ENCODE measurements around the gene APOBEC3B. TPM values are rescaled to one million over a fixed set of nuclear protein-coding genes. Genes with fewer than 3 reads are reported as not detected.
A peak's percentile ranks its signal among the peaks of the same experiment; 100 is the strongest.

The APOBEC3B gene
- total RNA-seq, 1 donor from 2014 or later, result 6.7 TPM

- no peaks in the 10 kb centered on the region for H3K9me3 Mint-ChIP-seq
- H3K36me3 Mint-ChIP-seq, result no peaks in the 10 kb centered on the region
- H3K4me1 Mint-ChIP-seq (ENCODE audit: unreplicated experiment), result peaks cover 8% of the 10 kb centered on the region
- no peak for DNase-seq (ENCODE audit: extremely low spot score, unreplicated experiment)
- no peak for TF ChIP-seq CTCF (conservative IDR thresholded peaks at IDR 0.05)
- H3K27ac Mint-ChIP-seq, result peak overlapping the region; percentile 96
- no peaks in the 10 kb centered on the region for H3K27me3 Mint-ChIP-seq
- peak overlapping the region; percentile 57 for H3K4me3 Mint-ChIP-seq
Observed at GRCh38 chr22:38963872-38964271, 18.3 kb upstream of the APOBEC3B start.

GRCh38 chr22:38964306-38964705 lies 17.8 kb upstream of the APOBEC3B start:
- Mint-ChIP-seq H3K9me3 (no peaks in the 10 kb centered on the region), H3K4me1 (ENCODE audit: unreplicated experiment) (peaks cover 8% of the 10 kb centered on the region), H3K27ac (peak overlapping the region; percentile 96), H3K4me3 (no peak overlapping the region), H3K27me3 (no peaks in the 10 kb centered on the region), H3K36me3 (no peaks in the 10 kb centered on the region)
- DNase-seq (ENCODE audit: extremely low spot score, unreplicated experiment), result no peak
- TF ChIP-seq CTCF (conservative IDR thresholded peaks at IDR 0.05), result no peak

- DNase-seq (ENCODE audit: extremely low spot score, unreplicated experiment), result no peak
- H3K4me3 Mint-ChIP-seq, result no peak overlapping the region
- no peaks in the 10 kb centered on the region for H3K9me3 Mint-ChIP-seq
- H3K36me3 Mint-ChIP-seq, result no peaks in the 10 kb centered on the region
- H3K4me1 Mint-ChIP-seq (ENCODE audit: unreplicated experiment), result peaks cover 8% of the 10 kb centered on the region
- no peak for TF ChIP-seq CTCF (conservative IDR thresholded peaks at IDR 0.05)
- H3K27me3 Mint-ChIP-seq, result no peaks in the 10 kb centered on the region
- H3K27ac Mint-ChIP-seq, result peak overlapping the region; percentile 88
Observed at GRCh38 chr22:38964989-38965388, 17.2 kb upstream of the APOBEC3B start.

GRCh38 chr22:38965614-38966379 lies 16.4 kb upstream of the APOBEC3B start:
- no peak for TF ChIP-seq CTCF (conservative IDR thresholded peaks at IDR 0.05)
- DNase-seq (ENCODE audit: extremely low spot score, unreplicated experiment), result no peak
- Mint-ChIP-seq H3K27me3 (peaks cover 5% of the 10 kb centered on the region), H3K4me3 (no peak overlapping the region), H3K36me3 (no peaks in the 10 kb centered on the region), H3K9me3 (no peaks in the 10 kb centered on the region), H3K27ac (peak overlapping the region; percentile 88), H3K4me1 (ENCODE audit: unreplicated experiment) (peaks cover 8% of the 10 kb centered on the region)

GRCh38 chr22:38966380-38966702 lies 15.8 kb upstream of the APOBEC3B start:
- Mint-ChIP-seq H3K4me3 (no peak overlapping the region), H3K27me3 (peaks cover 5% of the 10 kb centered on the region), H3K36me3 (no peaks in the 10 kb centered on the region), H3K9me3 (no peaks in the 10 kb centered on the region), H3K4me1 (ENCODE audit: unreplicated experiment) (peaks cover 8% of the 10 kb centered on the region), H3K27ac (no peak overlapping the region)
- no peak for TF ChIP-seq CTCF (conservative IDR thresholded peaks at IDR 0.05)
- no peak for DNase-seq (ENCODE audit: extremely low spot score, unreplicated experiment)

All from type B pancreatic cell (in vitro differentiated cells).